DND-41 (cell line): Measurements from ENCODE around the gene KCP.

Source experiments
- CTCF ChIP-seq: IDR thresholded peaks from 2 replicates; pipeline ENCODE4 v1.5.1; 2012; ENCODE audit warnings: borderline replicate concordance, low read length, moderate library complexity, mild to moderate bottlenecking; ENCODE audit not compliant: poor library complexity, severe bottlenecking; ENCODE audit errors: extremely low read depth
- EZH2 ChIP-seq: IDR thresholded peaks from 3 replicates; pipeline ENCODE4 v1.6.1; 2012; ENCODE audit warnings: borderline replicate concordance, low read depth, mild to moderate bottlenecking, moderate library complexity, low read length, inconsistent platforms; ENCODE audit not compliant: severe bottlenecking

DNA sequence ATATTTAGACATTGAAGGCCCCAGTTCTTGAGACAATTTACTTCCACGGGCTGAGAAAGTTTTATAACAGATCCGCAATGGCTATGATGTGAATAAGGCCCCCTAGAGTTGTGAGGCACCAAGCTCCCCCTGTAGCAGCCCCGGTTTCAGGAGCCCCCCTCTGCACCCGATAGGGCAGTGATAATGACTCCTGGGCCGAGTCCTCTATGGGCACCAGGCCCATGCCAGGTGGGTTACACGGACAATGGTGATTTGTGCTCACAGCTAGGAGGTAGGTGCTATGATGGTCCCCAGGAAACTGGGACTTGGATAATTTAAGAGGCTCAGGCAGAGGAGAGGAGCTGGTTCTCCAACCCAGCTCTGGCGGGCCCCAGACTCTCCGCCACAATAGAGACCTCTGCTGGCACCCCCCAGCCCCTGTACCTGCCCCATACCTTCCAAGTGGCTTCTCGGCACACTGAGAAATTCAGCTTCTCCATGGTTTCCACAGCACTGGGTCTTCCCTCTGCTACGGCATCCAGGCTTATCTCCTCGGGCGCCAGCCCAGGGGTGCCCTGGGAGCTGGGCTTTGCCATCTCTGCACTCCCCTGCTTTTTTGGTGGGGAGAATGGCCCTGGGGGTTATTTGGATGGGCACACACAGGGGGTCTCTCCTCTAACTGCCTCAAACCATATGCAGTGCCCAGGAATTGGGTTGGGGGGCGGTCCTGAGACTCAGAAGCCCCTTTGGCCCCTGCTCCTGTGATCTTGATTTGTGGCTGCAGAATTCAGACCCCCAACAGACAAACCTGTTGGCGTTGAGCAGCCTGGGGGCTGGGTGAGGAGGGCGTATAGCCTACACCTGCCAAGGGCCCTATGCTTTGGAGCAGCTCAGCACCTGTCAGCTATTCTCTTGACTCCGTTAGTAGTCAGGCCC is 12.2 kb upstream of the KCP start:
- TF ChIP-seq EZH2 (no peak), CTCF (no peak)
